UCSD-AML1 (cell line): Measurements from ENCODE around the gene LAMTOR4.
"Not testable (repeated sequence)": the region's sequence is repeated elsewhere in the genome, so short reads cannot be mapped to it uniquely, and the experiment has no call there.

ENCODE experiments used
- DNase-seq: peaks from one replicate; lab custom pipeline; 2025; ENCODE audit not compliant: unreplicated experiment; lab: John Stamatoyannopoulos, UW

The LAMTOR4 gene

GRCh38 chr7:100195901-100196322 is 47.2 kb downstream of the LAMTOR4 start:
- DNase-seq: not testable (repeated sequence)

DNA sequence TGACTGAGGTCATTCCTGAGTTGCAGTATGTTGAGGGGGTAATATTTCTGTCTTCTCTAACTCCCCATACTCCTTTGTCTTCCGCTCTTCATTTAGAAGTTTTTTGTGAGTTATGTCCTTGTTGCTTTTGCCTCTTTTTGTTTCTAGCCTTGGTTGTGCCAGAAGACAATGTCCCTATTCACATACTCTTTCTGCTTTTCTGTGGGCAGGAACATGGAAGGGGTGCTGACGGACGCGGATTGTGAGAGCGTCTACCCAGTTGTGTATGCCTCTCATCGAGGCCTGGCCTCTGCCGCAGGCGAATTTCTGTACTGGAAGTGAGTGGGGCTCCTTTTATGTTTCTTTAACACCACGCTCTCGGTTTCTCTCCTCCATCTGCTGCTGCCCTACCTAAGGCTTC is 49.5 kb downstream of the LAMTOR4 start:
- DNase-seq: no peak

DNA sequence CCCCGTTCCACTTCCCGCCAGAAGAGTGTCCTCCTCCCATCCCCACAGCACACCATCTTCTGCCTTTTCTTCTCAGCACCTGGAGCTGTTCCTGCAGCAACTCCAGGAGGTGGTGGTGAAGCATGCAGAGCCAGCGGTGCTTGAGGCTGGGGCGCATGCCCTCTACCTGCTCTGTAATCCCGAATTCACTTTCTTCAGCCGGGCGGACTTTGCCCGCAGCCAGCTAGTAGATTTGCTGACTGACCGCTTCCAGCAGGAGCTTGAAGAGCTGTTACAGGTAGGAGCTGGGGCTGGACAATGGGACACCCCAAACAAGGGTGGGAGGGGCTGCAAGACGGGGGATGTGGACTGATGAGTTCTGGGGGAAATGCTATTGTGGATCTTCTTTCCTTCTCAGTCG is 52.0 kb downstream of the LAMTOR4 start:
- DNase-seq: no peak
